Mesenchymal stem cell (in vitro differentiated cells and primary cell): ENCODE results near the gene NCL.

Experiments
- DNase-seq: peaks from one replicate; pipeline ENCODE4 v3.0.0-alpha.2; 2013
- H2AFZ ChIP-seq: one replicate; pipeline ENCODE4 v1.6.1; 2013; ENCODE audit warnings: low read depth, mild to moderate bottlenecking, control low read depth, inconsistent platforms, low read length, moderate library complexity
- H2AK5ac ChIP-seq: 2 replicates; pipeline ENCODE4 v1.6.1; 2013; ENCODE audit warnings: low read length, moderate library complexity, mild to moderate bottlenecking, inconsistent platforms; ENCODE audit not compliant: severe bottlenecking
- H2BK120ac ChIP-seq: one replicate; pipeline ENCODE4 v1.6.1; 2013; ENCODE audit warnings: low read depth, mild to moderate bottlenecking, inconsistent platforms, low read length, moderate library complexity
- H2BK12ac ChIP-seq, 2 experiments: one replicate each; pipeline ENCODE4 v1.6.1; 2013; ENCODE audit warnings: inconsistent platforms in 2 of 2, low read length in 2 of 2, mild to moderate bottlenecking in 2 of 2, moderate library complexity in 2 of 2, control low read depth in 1 of 2
- H2BK15ac ChIP-seq: one replicate; pipeline ENCODE4 v1.6.1; 2013; ENCODE audit warnings: mild to moderate bottlenecking, low read depth, inconsistent platforms; ENCODE audit not compliant: poor library complexity, severe bottlenecking
- H2BK5ac ChIP-seq: 2 replicates; pipeline ENCODE4 v1.6.1; 2013; ENCODE audit warnings: low read depth, mild to moderate bottlenecking, low read length, control low read depth, inconsistent platforms; ENCODE audit not compliant: poor library complexity, severe bottlenecking
- H3K14ac ChIP-seq, 2 experiments: one replicate each; pipeline ENCODE4 v1.6.1; 2013; ENCODE audit warnings: inconsistent platforms in 2 of 2, low read length in 2 of 2, control low read depth in 1 of 2, mild to moderate bottlenecking in 1 of 2, moderate library complexity in 1 of 2
- H3K18ac ChIP-seq, 2 experiments: one replicate each; pipeline ENCODE4 v1.6.1; 2013; ENCODE audit warnings: inconsistent platforms in 2 of 2, low read length in 2 of 2, control low read depth in 1 of 2, low read depth in 1 of 2, mild to moderate bottlenecking in 1 of 2
- H3K23ac ChIP-seq, 2 experiments: one replicate each; pipeline ENCODE4 v1.6.1; 2013; ENCODE audit warnings: inconsistent platforms in 2 of 2, low read length in 2 of 2, mild to moderate bottlenecking in 2 of 2, moderate library complexity in 2 of 2, control low read depth in 1 of 2
- H3K27ac ChIP-seq: 2 replicates; pipeline ENCODE4 v1.5.1; 2013; ENCODE audit warnings: mild to moderate bottlenecking, moderate library complexity, low read length, control low read depth, inconsistent platforms; ENCODE audit not compliant: poor library complexity, severe bottlenecking
- H3K27me3 ChIP-seq, 2 experiments: 2 replicates each; pipeline versions ENCODE4 v1.6.1 to v1.7.0; 2013; ENCODE audit warnings: low read length in 2 of 2, mild to moderate bottlenecking in 2 of 2, moderate library complexity in 2 of 2, control low read depth in 1 of 2, inconsistent platforms in 1 of 2; ENCODE audit not compliant: control insufficient read depth in 1 of 2, insufficient read depth in 1 of 2
- H3K36me3 ChIP-seq, 2 experiments: 2 replicates each; pipeline versions ENCODE4 v1.6.1 to v1.7.0; 2013; ENCODE audit warnings: low read length in 2 of 2, control low read depth in 1 of 2, inconsistent platforms in 1 of 2, low read depth in 1 of 2, mild to moderate bottlenecking in 1 of 2; ENCODE audit not compliant: insufficient read depth in 2 of 2, control insufficient read depth in 1 of 2
- H3K4ac ChIP-seq, 2 experiments: one replicate each; pipeline ENCODE4 v1.6.1; 2013; ENCODE audit warnings: inconsistent platforms in 2 of 2, low read length in 2 of 2, mild to moderate bottlenecking in 2 of 2, moderate library complexity in 2 of 2, control low read depth in 1 of 2, low read depth in 1 of 2
- H3K4me1 ChIP-seq: 2 replicates; pipeline ENCODE4 v1.6.1; 2013; ENCODE audit warnings: low read depth, low read length, control low read depth; ENCODE audit not compliant: control insufficient read depth, insufficient read depth
- H3K4me2 ChIP-seq: 2 replicates; pipeline ENCODE4 v1.6.1; 2013; ENCODE audit warnings: low read length, mild to moderate bottlenecking, inconsistent platforms; ENCODE audit not compliant: poor library complexity, severe bottlenecking
- H3K4me3 ChIP-seq, 2 experiments: 2 replicates each; pipeline versions ENCODE4 v1.5.1 to v1.7.0; 2013; ENCODE audit warnings: low read length in 2 of 2, mild to moderate bottlenecking in 2 of 2, control low read depth in 1 of 2, low read depth in 1 of 2; ENCODE audit not compliant: insufficient read depth in 1 of 2
- H3K79me1 ChIP-seq: replicated peaks from 2 replicates; pipeline ENCODE4 v1.6.1; 2013; ENCODE audit warnings: mild to moderate bottlenecking, control low read depth, low read length, inconsistent platforms; ENCODE audit not compliant: poor library complexity, severe bottlenecking
- H3K9ac ChIP-seq: 2 replicates; pipeline ENCODE4 v1.7.0; 2013; ENCODE audit warnings: mild to moderate bottlenecking, low read length, moderate library complexity
- H3K9me3 ChIP-seq: 2 replicates; pipeline ENCODE4 v1.7.0; 2013; ENCODE audit warnings: mild to moderate bottlenecking, low read length; ENCODE audit not compliant: control insufficient read depth
- H4K8ac ChIP-seq: one replicate; pipeline ENCODE4 v1.6.1; 2013; ENCODE audit warnings: inconsistent platforms, mild to moderate bottlenecking, low read length, moderate library complexity
- H4K91ac ChIP-seq: one replicate; pipeline ENCODE4 v1.6.1; 2013; ENCODE audit warnings: mild to moderate bottlenecking, low read length, inconsistent platforms
- WGBS: methylation state at CpG from one replicate; pipeline ENCODE4 v1.1.7; 2013; ENCODE audit warnings: mixed read lengths; 5-methylcytosine and 5-hydroxymethylcytosine counted together

Gene NCL

DNA sequence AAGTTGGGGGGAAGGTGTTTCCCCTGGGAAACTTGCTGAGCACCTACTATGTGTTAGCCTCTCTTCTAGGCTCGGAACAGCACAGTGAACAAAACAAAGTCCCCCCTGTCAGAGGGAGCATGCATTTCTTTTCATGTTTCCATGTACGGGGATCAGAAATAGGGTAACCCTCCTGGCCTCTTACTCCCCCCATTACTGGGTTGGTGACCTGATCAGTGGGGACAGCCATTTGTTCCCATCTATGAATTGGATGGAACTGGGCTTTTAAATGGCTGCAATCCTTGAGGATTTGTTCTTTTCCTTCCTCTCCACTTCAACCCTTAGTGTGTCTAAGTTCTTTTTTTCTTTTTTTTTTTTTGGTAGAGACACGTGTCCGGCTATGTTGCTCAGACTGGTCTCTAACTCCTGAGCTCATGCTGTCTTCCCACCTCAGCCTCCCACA lies 13.7 kb downstream of the NCL start:
- Histone ChIP-seq H3K9me3 (no peaks in the 10 kb centered on the region), H2BK12ac (no peak overlapping the region), H2BK5ac (no peak overlapping the region), H3K23ac (no peak overlapping the region), H3K4ac (no peak overlapping the region), H2BK15ac (no peak overlapping the region), H3K79me1 (peaks cover 3% of the 10 kb centered on the region), H2AFZ (no peak overlapping the region), H3K36me3 (peaks cover 32 to 37% of the 10 kb centered on the region in 2 experiments), H3K27me3 (no peaks in the 10 kb centered on the region), H3K4me3 (no peak overlapping the region), H3K4me2 (no peak overlapping the region), H4K91ac (no peak overlapping the region), H2AK5ac (no peak overlapping the region), H2BK120ac (no peak overlapping the region), H3K4me1 (peaks cover 3% of the 10 kb centered on the region), H3K9ac (no peak overlapping the region), H4K8ac (no peak overlapping the region), H3K27ac (no peak overlapping the region), H3K14ac (no peak overlapping the region), H3K18ac (no peak overlapping the region)
- WGBS, result 99% methylated on average over 4 of the region's 4 CpGs
- DNase-seq, result no peak

DNA sequence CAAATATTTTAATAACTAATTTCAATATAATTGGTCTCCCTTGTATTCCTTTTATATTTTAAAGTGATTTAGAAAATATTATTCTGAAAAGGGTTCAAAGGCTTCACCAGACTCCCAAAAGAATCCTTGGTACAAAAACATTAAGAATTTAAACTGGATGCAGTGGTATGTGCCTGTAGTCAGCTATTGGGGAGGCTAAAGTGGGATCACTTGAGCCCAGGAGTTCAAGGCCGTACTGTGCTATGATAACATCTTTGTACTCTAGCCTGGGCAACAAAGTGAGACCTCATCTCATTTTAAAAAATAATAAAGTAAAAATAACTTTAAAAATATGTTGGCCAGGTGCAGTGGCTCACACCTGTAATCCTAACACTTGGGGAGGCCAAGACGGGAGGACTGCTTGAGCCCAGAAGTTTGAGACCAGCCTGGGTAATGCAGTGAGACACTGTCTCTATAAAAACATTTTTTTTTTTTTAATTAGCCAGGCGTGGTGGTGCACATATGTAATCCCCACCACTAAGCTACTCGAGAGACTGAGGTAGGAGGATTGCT lies 14.7 kb downstream of the NCL start:
- H3K9ac ChIP-seq, result no peak overlapping the region
- 90% methylated on average over 3 of the region's 4 CpGs for WGBS

DNA sequence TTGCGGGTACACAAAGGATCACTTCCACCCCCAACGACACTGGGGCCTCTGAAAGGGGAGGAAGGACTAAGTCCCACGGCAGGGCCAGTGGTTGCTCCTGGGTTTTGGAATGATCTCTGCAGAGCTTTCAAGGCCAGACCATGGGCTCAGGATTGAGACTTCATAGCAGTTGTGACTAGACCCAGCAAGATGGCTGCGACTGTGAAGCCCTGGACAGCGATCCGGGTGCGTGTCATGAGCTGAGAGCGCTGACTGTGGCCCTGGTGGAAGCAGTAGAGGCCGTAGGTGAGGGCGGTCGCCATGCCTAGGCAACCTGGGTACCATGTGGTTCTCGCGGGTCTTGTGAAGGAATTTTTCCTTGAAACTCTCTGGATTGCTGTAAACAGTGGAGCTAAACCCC lies 27.3 kb downstream of the NCL start:
- no peak overlapping the region for H2BK12ac ChIP-seq
- H3K9me3 ChIP-seq, result peaks cover 1% of the 10 kb centered on the region
- H3K18ac ChIP-seq, result no peak overlapping the region
- H3K27ac ChIP-seq, result no peak overlapping the region
- no peaks in the 10 kb centered on the region for H3K79me1 ChIP-seq
- no peak overlapping the region for H4K91ac ChIP-seq
- no peaks in the 10 kb centered on the region for H3K36me3 ChIP-seq
- no peaks in the 10 kb centered on the region for H3K27me3 ChIP-seq
- no peak overlapping the region for H3K4me2 ChIP-seq
- no peak overlapping the region for H3K9ac ChIP-seq
- H2BK120ac ChIP-seq, result no peak overlapping the region
- no peaks in the 10 kb centered on the region for H3K4me1 ChIP-seq
- H2AK5ac ChIP-seq, result no peak overlapping the region
- H3K4me3 ChIP-seq, result no peak overlapping the region
- no peak overlapping the region for H3K14ac ChIP-seq
- no peak overlapping the region for H2BK5ac ChIP-seq
- no peak for DNase-seq
- peak overlapping the region in 1 of 2 experiments; percentile 56 for H3K23ac ChIP-seq
- H3K4ac ChIP-seq, result no peak overlapping the region
- no peak overlapping the region for H2AFZ ChIP-seq
- H2BK15ac ChIP-seq, result no peak overlapping the region
- H4K8ac ChIP-seq, result no peak overlapping the region
- 87% methylated on average over 13 of the region's 13 CpGs for WGBS

More for the DNA sequence above, 14.7 kb downstream of the NCL start:
- Histone ChIP-seq H4K8ac (no peak overlapping the region), H2BK15ac (no peak overlapping the region), H3K4me3 (no peak overlapping the region), H2BK120ac (no peak overlapping the region), H2AK5ac (no peak overlapping the region), H3K23ac (no peak overlapping the region), H3K36me3 (peaks cover 26 to 27% of the 10 kb centered on the region in 2 experiments), H3K9me3 (no peaks in the 10 kb centered on the region), H3K4me2 (no peak overlapping the region), H3K14ac (no peak overlapping the region), H4K91ac (no peak overlapping the region), H3K27ac (no peak overlapping the region), H3K79me1 (peaks cover 3% of the 10 kb centered on the region), H2AFZ (no peak overlapping the region), H3K4me1 (no peaks in the 10 kb centered on the region), H3K27me3 (no peaks in the 10 kb centered on the region), H2BK5ac (no peak overlapping the region), H3K4ac (no peak overlapping the region), H3K18ac (no peak overlapping the region), H2BK12ac (no peak overlapping the region)
- no peak for DNase-seq

DNA sequence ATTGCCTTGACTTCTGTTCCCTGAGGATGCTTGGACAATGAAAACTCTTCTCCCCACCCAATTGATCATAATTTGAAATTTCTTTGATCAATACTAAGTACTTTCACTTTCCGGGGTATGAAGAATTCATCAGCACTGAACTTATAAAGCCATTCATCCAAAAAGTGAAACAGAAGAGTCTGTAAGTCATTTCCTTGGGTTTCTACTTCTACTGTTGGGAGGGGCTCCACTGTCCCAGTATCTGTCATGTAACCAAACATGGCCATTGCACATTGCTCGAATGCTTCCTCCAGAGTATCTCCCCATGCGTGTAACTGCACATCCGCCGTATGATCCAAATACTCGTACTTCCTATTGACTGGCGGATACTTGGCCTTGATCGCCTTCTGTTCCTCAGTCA lies 30.3 kb downstream of the NCL start:
- 98% methylated on average over 8 of the region's 8 CpGs for WGBS
- no peak overlapping the region for H2BK120ac ChIP-seq
- no peak overlapping the region for H2AK5ac ChIP-seq
- H3K9me3 ChIP-seq, result peaks cover 16% of the 10 kb centered on the region
- peaks cover 0 to 3% of the 10 kb centered on the region in 2 experiments for H3K27me3 ChIP-seq
- H2AFZ ChIP-seq, result no peak overlapping the region
- no peaks in the 10 kb centered on the region for H3K79me1 ChIP-seq
- no peak overlapping the region for H3K23ac ChIP-seq
- no peak overlapping the region for H2BK5ac ChIP-seq
- H3K14ac ChIP-seq, result no peak overlapping the region
- no peak overlapping the region for H2BK12ac ChIP-seq
- H3K4me2 ChIP-seq, result no peak overlapping the region
- no peak overlapping the region for H3K4me3 ChIP-seq
- no peak overlapping the region for H4K91ac ChIP-seq
- no peak overlapping the region for H3K27ac ChIP-seq
- no peak for DNase-seq
- no peaks in the 10 kb centered on the region for H3K4me1 ChIP-seq
- H3K18ac ChIP-seq, result no peak overlapping the region
- H4K8ac ChIP-seq, result no peak overlapping the region
- H3K4ac ChIP-seq, result no peak overlapping the region
- H3K9ac ChIP-seq, result no peak overlapping the region
- no peak overlapping the region for H2BK15ac ChIP-seq
- H3K36me3 ChIP-seq, result no peaks in the 10 kb centered on the region
